H1 (cell line): ENCODE results near the gene SSTR3. TPM values are rescaled to one million over a fixed set of nuclear protein-coding genes. Genes with fewer than 3 reads are reported as not detected.
A peak's percentile ranks its signal among the peaks of the same experiment; 100 is the strongest.

Source experiments
- ASH2L ChIP-seq: fragments of 200-600, 300-600 bp; sonication (generic); IDR thresholded peaks from one replicate; pipeline ENCODE4 v1.7.1; 2017; ENCODE audit warnings: low read length
- CBX5 ChIP-seq: fragments of 300-800, 300-1000 bp; sonication (generic); IDR thresholded peaks from 2 replicates; pipeline ENCODE4 v1.7.1; 2016; ENCODE audit warnings: antibody characterized with exemption, low read length, low read depth
- CEBPB ChIP-seq: IDR thresholded peaks from 2 replicates; pipeline ENCODE4 v1.6.1; 2012; ENCODE audit warnings: low read depth, low read length
- CHD1 ChIP-seq: IDR thresholded peaks from 2 replicates; pipeline ENCODE4 v1.6.1; 2012; ENCODE audit warnings: low read depth, low read length, improper control_type of control experiment
- GABPA ChIP-seq: IDR thresholded peaks from 2 replicates; pipeline ENCODE4 v1.6.1; 2011; ENCODE audit warnings: mild to moderate bottlenecking, low read length, moderate library complexity, borderline replicate concordance; ENCODE audit not compliant: insufficient read depth
- HDAC2 ChIP-seq, 2 experiments: fragments of 300-600 bp in 1 of 2; sonication (generic) in 1 of 2; IDR thresholded peaks; 2 replicates each; pipeline ENCODE4 v1.6.1; 2011 to 2012; ENCODE audit warnings: low read depth in 2 of 2, low read length in 2 of 2, mild to moderate bottlenecking in 2 of 2, moderate library complexity in 2 of 2, borderline replicate concordance in 1 of 2, inconsistent platforms in 1 of 2
- KDM1A ChIP-seq: fragments of 200-600, 300-600 bp; sonication (generic); IDR thresholded peaks from 2 replicates; pipeline ENCODE4 v1.7.1; 2016; ENCODE audit warnings: mild to moderate bottlenecking, low read length, borderline replicate concordance
- SIN3A ChIP-seq, 2 experiments: IDR thresholded peaks in 1 of 2; conservative IDR thresholded peaks in 1 of 2; 2 replicates each; pipeline ENCODE4 v1.6.1; 2011 to 2012; ENCODE audit warnings: low read length in 2 of 2, improper control_type of control experiment in 1 of 2, low read depth in 1 of 2, mild to moderate bottlenecking in 1 of 2
- SP1 ChIP-seq: IDR thresholded peaks from 2 replicates; pipeline ENCODE4 v1.6.1; 2011; ENCODE audit warnings: low read depth, low read length
- TCF12 ChIP-seq: IDR thresholded peaks from 2 replicates; pipeline ENCODE4 v1.6.1; 2011; ENCODE audit warnings: low read depth, mild to moderate bottlenecking, low read length
- polyA plus RNA-seq, 7 experiments: library from polyadenylated mRNA; depleted of rRNA in 3 of 7; stranded (reverse) in 5 of 7; unstranded in 2 of 7; fragments of >200 nt in 5 of 7; fragments of 200-250 nt in 2 of 7; gene quantifications; 1 replicate in 5 of 7; 2 replicates in 1 of 7; 4 replicates in 1 of 7; pipeline versions ENCODE4 v1.2.1 to v1.2.3, GENCODE V29; 2011 to 2013; ENCODE audit warnings: missing spikeins in 2 of 7, mixed read lengths in 2 of 7
- total RNA-seq: library from RNA; stranded (reverse); fragmentation: NEBNext Ultra II Directional; extraction: Animal tissue kit (Norgen Biotek cat#: 25700); gene quantifications from 2 replicates; pipeline ENCODE4 v1.2.1, GENCODE V29; 2021

The SSTR3 gene
- total and polyA plus RNA-seq, 2 of the 8 experiments (the other 6 are each of a cell fraction or from before 2014, with no cell fraction given), result 0.22 to 0.77 TPM

GRCh38 chr22:37187891-37188761, 24.2 kb downstream of the SSTR3 start, which contains the start of gene C1QTNF6 (continued):
- TF ChIP-seq CHD1, result no peak
- no peak for TF ChIP-seq SIN3A (conservative IDR thresholded peaks at IDR 0.05 in 1 of 2, IDR thresholded peaks at IDR 0.05 in 1 of 2; ENCODE audit: low read depth in 1 of 2, low read length in 2 of 2)
- TF ChIP-seq TCF12, result 0 out of 2 replicates have a peak, but pooled peaks have one; percentile 9
- TF ChIP-seq HDAC2 (IDR thresholded peaks at IDR 0.05; ENCODE audit: borderline replicate concordance in 1 of 2, low read depth in 2 of 2, low read length in 2 of 2), result 0 out of 4 replicates have a peak, but pooled peaks of 1 of the 2 experiments have one; percentile 47
- peak; percentile 92 for TF ChIP-seq KDM1A
- no peak for TF ChIP-seq CEBPB
- TF ChIP-seq ASH2L, result peak; percentile 85
- no peak for TF ChIP-seq CBX5
- peak; percentile 74 for TF ChIP-seq SP1
- peak; percentile 40; the same call in 1 of the 2 replicates for TF ChIP-seq GABPA
